SK-N-SH (cell line): ENCODE data around the gene ABCC11.

ENCODE experiments used
- MXI1 ChIP-seq: IDR thresholded peaks from 2 replicates; pipeline ENCODE4 v1.6.1; 2012; ENCODE audit warnings: mild to moderate bottlenecking, low read depth, low read length, improper control_type of control experiment
- REST ChIP-seq: IDR thresholded peaks from 2 replicates; pipeline ENCODE4 v1.6.1; 2012; ENCODE audit warnings: mild to moderate bottlenecking, low read depth, low read length, moderate library complexity
- TF ChIP-seq, protein P1 (sequence below): fragments of 200-600 bp; sonication (generic); IDR thresholded peaks from 2 replicates; pipeline ENCODE4 v1.6.1; 2017; ENCODE audit warnings: antibody characterized with exemption, mild to moderate bottlenecking, moderate library complexity
- TF ChIP-seq, protein P2 (sequence below): IDR thresholded peaks from 2 replicates; pipeline ENCODE4 v1.4.0; 2012; ENCODE audit warnings: low read depth

GRCh38 chr16:48292452-48292851, 45.1 kb upstream of the ABCC11 start:
- TF ChIP-seq, protein P1, sequence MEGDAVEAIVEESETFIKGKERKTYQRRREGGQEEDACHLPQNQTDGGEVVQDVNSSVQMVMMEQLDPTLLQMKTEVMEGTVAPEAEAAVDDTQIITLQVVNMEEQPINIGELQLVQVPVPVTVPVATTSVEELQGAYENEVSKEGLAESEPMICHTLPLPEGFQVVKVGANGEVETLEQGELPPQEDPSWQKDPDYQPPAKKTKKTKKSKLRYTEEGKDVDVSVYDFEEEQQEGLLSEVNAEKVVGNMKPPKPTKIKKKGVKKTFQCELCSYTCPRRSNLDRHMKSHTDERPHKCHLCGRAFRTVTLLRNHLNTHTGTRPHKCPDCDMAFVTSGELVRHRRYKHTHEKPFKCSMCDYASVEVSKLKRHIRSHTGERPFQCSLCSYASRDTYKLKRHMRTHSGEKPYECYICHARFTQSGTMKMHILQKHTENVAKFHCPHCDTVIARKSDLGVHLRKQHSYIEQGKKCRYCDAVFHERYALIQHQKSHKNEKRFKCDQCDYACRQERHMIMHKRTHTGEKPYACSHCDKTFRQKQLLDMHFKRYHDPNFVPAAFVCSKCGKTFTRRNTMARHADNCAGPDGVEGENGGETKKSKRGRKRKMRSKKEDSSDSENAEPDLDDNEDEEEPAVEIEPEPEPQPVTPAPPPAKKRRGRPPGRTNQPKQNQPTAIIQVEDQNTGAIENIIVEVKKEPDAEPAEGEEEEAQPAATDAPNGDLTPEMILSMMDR, result no peak
- TF ChIP-seq, protein P2, sequence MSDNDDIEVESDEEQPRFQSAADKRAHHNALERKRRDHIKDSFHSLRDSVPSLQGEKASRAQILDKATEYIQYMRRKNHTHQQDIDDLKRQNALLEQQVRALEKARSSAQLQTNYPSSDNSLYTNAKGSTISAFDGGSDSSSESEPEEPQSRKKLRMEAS, result no peak
- no peak for TF ChIP-seq REST
- TF ChIP-seq MXI1, result no peak
